Hepatocyte (in vitro differentiated cells): Measurements from ENCODE around the gene RASGEF1C.

ENCODE experiments used
- CTCF ChIP-seq: fragments of 200-600 bp; sonication (generic); IDR thresholded peaks from 2 replicates; pipeline ENCODE4 v1.5.1; 2016; ENCODE audit warnings: antibody characterized with exemption, mild to moderate bottlenecking; ENCODE audit not compliant: poor library complexity
- EZH2 ChIP-seq: fragments of 200-600 bp; sonication (generic); IDR thresholded peaks from 2 replicates; pipeline ENCODE4 v1.6.1; 2016; ENCODE audit warnings: antibody characterized with exemption, mild to moderate bottlenecking, borderline replicate concordance

- TF ChIP-seq CTCF (no peak), EZH2 (no peak)
Observed at GRCh38 chr5:180056153-180056552, 152.9 kb downstream of the RASGEF1C start.
